Upper lobe of left lung (tissue), 4 donors: Measurements from ENCODE around the gene PARP3.

Source experiments
- POLR2A ChIP-seq, 4 donors: fragments of 450-650 bp; IDR thresholded peaks; one replicate each; pipeline ENCODE4 v1.5.1; 2016 to 2017; ENCODE audit warnings: antibody characterized with exemption in 4 of 4, mild to moderate bottlenecking in 2 of 4
- TF ChIP-seq, protein P1 (sequence below), 6 experiments: fragments of 450-650 bp in 4 of 6; fragments of 200-600 bp in 2 of 6; sonication (generic) in 2 of 6; IDR thresholded peaks; one replicate each; pipeline ENCODE4 v1.5.1; 2016 to 2019; ENCODE audit warnings: antibody characterized with exemption in 6 of 6

DNA sequence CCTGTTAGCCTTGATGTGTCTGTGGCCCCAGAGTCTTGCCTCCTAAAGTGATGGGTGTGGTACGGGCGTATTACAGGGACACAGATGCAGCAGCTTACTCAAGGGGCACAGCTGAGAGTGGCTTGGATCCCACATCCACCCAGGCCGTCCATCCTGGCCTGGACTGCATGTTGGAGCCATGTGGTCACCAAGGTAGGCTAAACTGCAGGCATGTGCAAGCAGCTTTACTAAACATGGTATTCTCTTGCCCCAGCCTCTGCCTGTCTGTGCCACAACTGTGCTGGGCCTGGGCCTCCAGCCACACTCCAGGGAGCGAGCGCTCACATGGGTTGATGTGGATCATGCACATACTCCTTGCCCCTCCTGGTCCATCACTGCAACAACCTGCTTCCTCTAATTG lies 7.0 kb downstream of the PARP3 start:
- TF ChIP-seq, protein P1, sequence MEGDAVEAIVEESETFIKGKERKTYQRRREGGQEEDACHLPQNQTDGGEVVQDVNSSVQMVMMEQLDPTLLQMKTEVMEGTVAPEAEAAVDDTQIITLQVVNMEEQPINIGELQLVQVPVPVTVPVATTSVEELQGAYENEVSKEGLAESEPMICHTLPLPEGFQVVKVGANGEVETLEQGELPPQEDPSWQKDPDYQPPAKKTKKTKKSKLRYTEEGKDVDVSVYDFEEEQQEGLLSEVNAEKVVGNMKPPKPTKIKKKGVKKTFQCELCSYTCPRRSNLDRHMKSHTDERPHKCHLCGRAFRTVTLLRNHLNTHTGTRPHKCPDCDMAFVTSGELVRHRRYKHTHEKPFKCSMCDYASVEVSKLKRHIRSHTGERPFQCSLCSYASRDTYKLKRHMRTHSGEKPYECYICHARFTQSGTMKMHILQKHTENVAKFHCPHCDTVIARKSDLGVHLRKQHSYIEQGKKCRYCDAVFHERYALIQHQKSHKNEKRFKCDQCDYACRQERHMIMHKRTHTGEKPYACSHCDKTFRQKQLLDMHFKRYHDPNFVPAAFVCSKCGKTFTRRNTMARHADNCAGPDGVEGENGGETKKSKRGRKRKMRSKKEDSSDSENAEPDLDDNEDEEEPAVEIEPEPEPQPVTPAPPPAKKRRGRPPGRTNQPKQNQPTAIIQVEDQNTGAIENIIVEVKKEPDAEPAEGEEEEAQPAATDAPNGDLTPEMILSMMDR (IDR thresholded peaks at IDR 0.05): no peak
- TF ChIP-seq POLR2A (IDR thresholded peaks at IDR 0.05): no peak
